PC-3 (cell line): ENCODE measurements around the gene ZNF735. TPM values are rescaled to one million over a fixed set of nuclear protein-coding genes. Genes with fewer than 3 reads are reported as not detected.
"Not testable (repeated sequence)": the region's sequence is repeated elsewhere in the genome, so short reads cannot be mapped to it uniquely, and the experiment has no call there.

Source experiments
- ATAC-seq: fragments of 200-7000 bp; cut with Tn5 transposase; 2 replicates; pipeline ENCODE4 v1.9.1; 2020; ENCODE audit warnings: mild to moderate bottlenecking, moderate library complexity
- Bru-seq: library from RNA; stranded (reverse); fragments of 400-500 nt; gene quantifications from one replicate; lab custom pipeline; 2021; lab: Mats Ljungman, UMichigan
- BruChase-seq, 2 experiments: library from RNA; stranded (reverse); fragments of 400-500 nt; gene quantifications; one replicate each; lab custom pipeline; 2021; lab: Mats Ljungman, UMichigan
- BruUV-seq: library from RNA; stranded (reverse); fragments of 400-500 nt; replicated peaks from 2 replicates; lab custom pipeline; 2021; lab: Mats Ljungman, UMichigan
- CTCF ChIA-PET: fragments of 300-600 bp; sonication (Branson Sonifier 250); formaldehyde crosslinking; loops from one replicate; lab custom pipeline; 2022; ENCODE audit warnings: antibody characterized with exemption; lab: Charles Lee
- POLR2A ChIA-PET: fragments of 300-600 bp; sonication (Branson Sonifier 250); formaldehyde crosslinking; loops from one replicate; lab custom pipeline; 2022; ENCODE audit warnings: antibody characterized with exemption; ENCODE audit not compliant: unreplicated experiment; lab: Charles Lee
- DNase-seq: peaks from one replicate; pipeline ENCODE4 v3.0.0-alpha.2; 2015
- H2AFZ ChIP-seq: fragments of 300-600 bp; sonication (generic); 2 replicates; pipeline ENCODE4 v1.6.0; 2016; ENCODE audit warnings: antibody characterized with exemption, low read length
- H3F3A ChIP-seq: fragments of 300-600 bp; sonication (generic); one replicate; pipeline ENCODE4 v1.6.0; 2017; ENCODE audit warnings: antibody characterized with exemption, low read length, control low read depth, mild to moderate bottlenecking; ENCODE audit not compliant: unreplicated experiment
- H3K27ac ChIP-seq: fragments of 300-600 bp; sonication (generic); 2 replicates; pipeline ENCODE4 v1.5.1; 2016; ENCODE audit warnings: mild to moderate bottlenecking, low read length
- H3K27me3 ChIP-seq: fragments of 300-600 bp; sonication (generic); 2 replicates; pipeline ENCODE4 v1.6.1; 2016; ENCODE audit warnings: low read length, mixed read lengths
- H3K36me3 ChIP-seq: fragments of 300-600 bp; sonication (generic); 2 replicates; pipeline ENCODE4 v1.6.1; 2016; ENCODE audit warnings: low read depth, mixed run types, low read length, mixed read lengths
- H3K4me1 ChIP-seq: fragments of 300-600 bp; sonication (generic); 2 replicates; pipeline ENCODE4 v1.5.1; 2016; ENCODE audit warnings: low read length; ENCODE audit not compliant: insufficient read depth
- H3K4me2 ChIP-seq: fragments of 300-600 bp; sonication (generic); 2 replicates; pipeline ENCODE4 v1.6.0; 2016; ENCODE audit warnings: low read length
- H3K4me3 ChIP-seq: fragments of 300-600 bp; sonication (generic); 2 replicates; pipeline ENCODE4 v1.5.1; 2016; ENCODE audit warnings: mild to moderate bottlenecking, low read length, mixed read lengths
- H3K79me2 ChIP-seq: fragments of 300-600 bp; sonication (generic); 2 replicates; pipeline ENCODE4 v1.6.1; 2017; ENCODE audit warnings: low read length, mixed read lengths
- H3K9ac ChIP-seq: fragments of 300-600 bp; sonication (generic); 2 replicates; pipeline ENCODE4 v1.6.0; 2016; ENCODE audit warnings: mild to moderate bottlenecking, low read length
- H3K9me2 ChIP-seq: fragments of 300-600 bp; sonication (generic); replicated peaks from 2 replicates; pipeline ENCODE4 v1.6.1; 2016; ENCODE audit warnings: mixed run types, low read length, mixed read lengths
- H3K9me3 ChIP-seq: fragments of 300-600 bp; sonication (generic); 2 replicates; pipeline ENCODE4 v1.6.1; 2016; ENCODE audit warnings: low read length, mixed read lengths
- H4K20me1 ChIP-seq: fragments of 300-600 bp; sonication (generic); 2 replicates; pipeline ENCODE4 v1.6.1; 2016; ENCODE audit warnings: low read length, mixed read lengths
- EZH2 ChIP-seq: fragments of 300-600 bp; sonication (generic); IDR thresholded peaks from one replicate; pipeline ENCODE4 v1.6.1; 2017; ENCODE audit warnings: antibody characterized with exemption, mild to moderate bottlenecking, low read length; ENCODE audit not compliant: unreplicated experiment
- EZH2phosphoT487 ChIP-seq: fragments of 300-600 bp; sonication (generic); IDR thresholded peaks from 2 replicates; pipeline ENCODE4 v1.6.1; 2018; ENCODE audit warnings: mild to moderate bottlenecking, antibody characterized with exemption, low read length, borderline replicate concordance
- intact Hi-C: fragments of 100-400 bp; cut with micrococcal nuclease; formaldehyde crosslinking; loops from 2 replicates; pipeline ENCODE4 v1.9.0; 2023
- long read RNA-seq: library from polyadenylated mRNA; unstranded; transcript quantifications from one replicate; pipeline ENCODE4 v2.0.0, GENCODE V29; 2021; ENCODE audit not compliant: unreplicated experiment
- total RNA-seq: library from RNA; depleted of rRNA; stranded (reverse); fragments of >200 nt; gene quantifications from 2 replicates; pipeline ENCODE4 v1.2.3, GENCODE V29; 2014; rRNA removed
- TF ChIP-seq, protein P1 (sequence below): fragments of 300-600 bp; sonication (generic); conservative IDR thresholded peaks from 2 replicates; pipeline ENCODE4 v1.5.1; 2017; ENCODE audit warnings: antibody characterized with exemption, low read depth, mild to moderate bottlenecking, low read length

The ZNF735 gene
- total RNA-seq (not detected in 2 replicates), Bru-seq, nascent RNA (not detected), BruChase-seq, experiment 1, labeled RNA remaining after a 6-hour chase (not detected), BruChase-seq, experiment 2, labeled RNA remaining after a 2-hour chase (not detected)
- long read RNA-seq, result 0 reads

DNA sequence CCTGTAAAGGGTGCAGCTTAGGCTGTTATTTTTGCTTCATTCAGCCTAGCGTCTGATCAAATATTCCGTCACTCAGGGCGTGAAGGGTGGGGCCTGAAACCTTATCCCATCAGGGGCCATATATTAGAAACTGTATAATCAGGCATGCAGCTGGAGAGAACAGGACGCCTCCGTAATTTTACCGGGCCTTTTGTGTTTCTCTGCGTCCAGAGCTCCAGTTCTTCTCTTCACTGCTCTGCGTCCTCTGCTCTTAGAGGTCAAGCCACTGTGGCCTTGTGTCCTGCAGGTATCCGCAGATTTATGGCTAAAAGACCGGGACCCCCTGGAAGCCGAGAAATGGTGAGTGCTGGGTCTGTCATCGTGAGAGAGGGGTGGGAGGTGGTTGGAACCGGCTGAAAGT is at the start of gene ZNF735:
Gene ZNF735, plus strand, starts transcription at position 301 of the 400 bp plus-strand sequence. Its CDS starts 0 bp downstream, at position 301.
- Histone ChIP-seq H3K27ac (no peak within 1 kb of the TSS), H3K9me3 (no peaks in the 10 kb centered on the region; the same call in 1 of the 2 replicates), H3K4me3 (no peak within 1 kb of the TSS), H4K20me1 (no peaks in the 10 kb centered on the region), H3K27me3 (no peaks in the 10 kb centered on the region), H3K36me3 (no peaks in the 10 kb centered on the region), H3K9me2 (no peaks in the 10 kb centered on the region), H3K9ac (no peak within 1 kb of the TSS), H2AFZ (no peak within 1 kb of the TSS), H3K79me2 (no peaks in the 10 kb centered on the region), H3K4me1 (no peaks in the 10 kb centered on the region), H3K4me2 (no peak within 1 kb of the TSS), H3F3A (no peaks in the 10 kb centered on the region)
- CTCF ChIA-PET, result no interaction called here
- BruUV-seq, result no TSS peak
- POLR2A ChIA-PET, result no interaction called here
- intact Hi-C loops, result no loop called here
- TF ChIP-seq, protein P1, sequence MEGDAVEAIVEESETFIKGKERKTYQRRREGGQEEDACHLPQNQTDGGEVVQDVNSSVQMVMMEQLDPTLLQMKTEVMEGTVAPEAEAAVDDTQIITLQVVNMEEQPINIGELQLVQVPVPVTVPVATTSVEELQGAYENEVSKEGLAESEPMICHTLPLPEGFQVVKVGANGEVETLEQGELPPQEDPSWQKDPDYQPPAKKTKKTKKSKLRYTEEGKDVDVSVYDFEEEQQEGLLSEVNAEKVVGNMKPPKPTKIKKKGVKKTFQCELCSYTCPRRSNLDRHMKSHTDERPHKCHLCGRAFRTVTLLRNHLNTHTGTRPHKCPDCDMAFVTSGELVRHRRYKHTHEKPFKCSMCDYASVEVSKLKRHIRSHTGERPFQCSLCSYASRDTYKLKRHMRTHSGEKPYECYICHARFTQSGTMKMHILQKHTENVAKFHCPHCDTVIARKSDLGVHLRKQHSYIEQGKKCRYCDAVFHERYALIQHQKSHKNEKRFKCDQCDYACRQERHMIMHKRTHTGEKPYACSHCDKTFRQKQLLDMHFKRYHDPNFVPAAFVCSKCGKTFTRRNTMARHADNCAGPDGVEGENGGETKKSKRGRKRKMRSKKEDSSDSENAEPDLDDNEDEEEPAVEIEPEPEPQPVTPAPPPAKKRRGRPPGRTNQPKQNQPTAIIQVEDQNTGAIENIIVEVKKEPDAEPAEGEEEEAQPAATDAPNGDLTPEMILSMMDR, result no peak
- TF ChIP-seq EZH2phosphoT487, result no peak
- no peak for TF ChIP-seq EZH2
- no peak for ATAC-seq
- DNase-seq, result no peak

DNA sequence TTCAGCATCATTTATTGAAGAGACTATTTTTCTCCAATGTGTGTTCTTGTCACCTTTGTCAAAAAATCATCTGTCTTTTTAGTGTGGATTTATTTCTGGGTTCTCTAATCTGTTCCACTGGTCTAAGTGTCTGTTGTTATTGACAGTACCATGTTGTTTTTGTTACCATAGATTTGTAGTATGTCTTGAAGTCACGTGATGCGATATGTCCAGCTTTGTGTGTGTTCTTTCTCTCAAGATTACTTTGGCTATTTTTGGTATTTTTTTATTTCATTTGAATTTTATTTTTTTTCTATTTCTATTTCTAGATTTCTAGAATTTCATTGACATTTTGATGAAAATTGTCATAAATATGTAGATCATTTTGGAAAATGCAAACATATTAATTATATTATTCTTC is 36.0 kb upstream of the ZNF735 start:
- H3K79me2 ChIP-seq, H3K4me2 ChIP-seq, H3K4me3 ChIP-seq, CTCF ChIA-PET, ATAC-seq, H3F3A ChIP-seq, BruUV-seq, intact Hi-C loops, H4K20me1 ChIP-seq, H3K36me3 ChIP-seq, H3K4me1 ChIP-seq, H2AFZ ChIP-seq, H3K27me3 ChIP-seq, H3K9ac ChIP-seq, POLR2A ChIA-PET, DNase-seq, H3K27ac ChIP-seq, H3K9me3 ChIP-seq, H3K9me2 ChIP-seq: not testable (repeated sequence)

DNA sequence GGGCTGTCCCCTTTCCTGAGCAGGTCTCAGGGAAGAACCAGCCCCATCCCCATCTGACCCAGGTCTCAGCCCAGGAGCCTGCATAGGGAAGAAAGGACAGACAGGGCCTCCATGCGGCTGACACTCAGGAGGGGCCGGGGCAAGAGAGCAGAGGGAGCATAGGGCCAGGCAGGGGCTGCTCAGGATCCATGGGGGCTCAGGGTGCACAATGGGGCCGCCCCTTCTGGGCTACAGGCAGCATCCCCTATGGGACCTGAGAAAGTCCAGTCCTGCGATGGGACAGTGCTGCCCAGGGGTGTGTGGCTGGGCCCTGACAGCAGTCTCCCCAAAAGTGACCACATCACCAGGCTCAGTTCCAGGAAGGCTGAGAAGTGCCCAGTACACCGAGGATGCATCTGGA is 32.7 kb upstream of the ZNF735 start:
- Histone ChIP-seq H3F3A (no peaks in the 10 kb centered on the region), H3K4me1 (no peaks in the 10 kb centered on the region), H3K27me3 (no peaks in the 10 kb centered on the region), H3K9me2 (no peaks in the 10 kb centered on the region), H4K20me1 (no peaks in the 10 kb centered on the region), H3K4me2 (no peak overlapping the region), H3K9ac (no peak overlapping the region), H2AFZ (no peak overlapping the region), H3K36me3 (no peaks in the 10 kb centered on the region), H3K79me2 (no peaks in the 10 kb centered on the region), H3K4me3 (no peak overlapping the region), H3K27ac (no peak overlapping the region), H3K9me3 (0 out of 2 replicates have a peak, but pooled peaks cover 5% of the 10 kb centered on the region)
- no TSS peak for BruUV-seq
- DNase-seq, result no peak
- CTCF ChIA-PET, result no interaction called here
- ATAC-seq, result no peak
- intact Hi-C loops, result no loop called here
- TF ChIP-seq, protein P1, result no peak
- TF ChIP-seq EZH2phosphoT487 (no peak), EZH2 (no peak)
- POLR2A ChIA-PET, result no interaction called here
